Ureter (tissue), 1 donor: ENCODE results near the gene ZNF536. TPM values are rescaled to one million over a fixed set of nuclear protein-coding genes. Genes with fewer than 3 reads are reported as not detected.

Experiments
- DNase-seq: peaks from one replicate; pipeline ENCODE4 v3.0.0-alpha.2; 2020; ENCODE audit warnings: low spot score
- total RNA-seq: library from RNA; stranded (reverse); gene quantifications from one replicate; pipeline ENCODE4 v1.2.4, GENCODE V29; 2023
- donor health status: DM: yes; HTN: yes; CAD: no.

ZNF536 gene
- total RNA-seq, 1 donor from 2014 or later = 15.8 TPM

DNA sequence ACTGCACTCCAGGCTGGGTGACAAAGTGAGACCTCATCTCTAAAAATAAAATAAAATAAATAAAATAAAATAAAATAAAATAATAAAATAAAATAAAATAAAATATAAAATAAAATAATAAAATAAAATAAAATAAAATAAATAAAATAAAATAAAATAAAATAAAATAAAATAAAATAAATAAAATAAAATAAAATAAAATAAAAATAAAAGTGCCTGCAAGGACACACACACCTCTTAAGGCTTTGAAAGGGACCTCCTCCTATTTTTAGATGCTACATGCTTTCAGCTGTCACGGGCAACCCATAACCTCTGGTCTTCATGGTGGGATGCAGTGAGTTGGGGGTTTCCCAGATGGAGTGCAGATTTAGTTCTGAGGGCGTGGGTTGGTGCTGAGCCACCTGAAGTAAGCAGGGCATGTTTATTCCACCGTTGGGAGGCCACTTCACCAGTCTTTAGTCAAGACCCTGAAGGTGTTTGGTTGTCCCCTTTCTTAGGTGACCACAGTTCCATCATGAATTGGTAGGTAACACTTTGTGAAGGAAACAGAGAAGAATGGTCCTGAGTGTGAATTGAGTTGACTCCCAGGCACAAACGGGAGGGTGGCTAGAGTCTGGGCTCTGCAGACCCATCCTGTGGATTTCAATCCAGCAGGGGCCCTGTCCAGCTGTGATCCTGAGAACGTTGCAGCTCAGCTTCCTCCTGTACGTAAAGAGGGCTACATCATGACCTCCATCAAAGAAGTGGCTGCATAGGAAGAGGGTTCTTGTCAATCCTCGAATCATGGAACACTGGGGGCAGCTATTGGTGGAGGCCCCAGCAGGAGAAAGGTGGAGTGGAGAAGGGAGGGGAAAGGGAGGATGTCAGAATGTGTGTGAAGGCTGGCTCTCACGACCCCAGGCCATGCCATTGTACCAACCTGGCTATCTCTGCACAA is 234.2 kb downstream of the ZNF536 start:
- no peak for DNase-seq
